ENCODE results near the gene ATP1B2. TPM values are rescaled to one million over a fixed set of nuclear protein-coding genes. Genes with fewer than 3 reads are reported as not detected.
A peak's percentile ranks its signal among the peaks of the same experiment; 100 is the strongest.

Gene ATP1B2
- total and polyA plus RNA-seq, 9 of the 15 experiments (the other 6 are each of a cell fraction or from before 2014, with no cell fraction given) = 0.23 to 6.0 (median 0.99) TPM

DNA sequence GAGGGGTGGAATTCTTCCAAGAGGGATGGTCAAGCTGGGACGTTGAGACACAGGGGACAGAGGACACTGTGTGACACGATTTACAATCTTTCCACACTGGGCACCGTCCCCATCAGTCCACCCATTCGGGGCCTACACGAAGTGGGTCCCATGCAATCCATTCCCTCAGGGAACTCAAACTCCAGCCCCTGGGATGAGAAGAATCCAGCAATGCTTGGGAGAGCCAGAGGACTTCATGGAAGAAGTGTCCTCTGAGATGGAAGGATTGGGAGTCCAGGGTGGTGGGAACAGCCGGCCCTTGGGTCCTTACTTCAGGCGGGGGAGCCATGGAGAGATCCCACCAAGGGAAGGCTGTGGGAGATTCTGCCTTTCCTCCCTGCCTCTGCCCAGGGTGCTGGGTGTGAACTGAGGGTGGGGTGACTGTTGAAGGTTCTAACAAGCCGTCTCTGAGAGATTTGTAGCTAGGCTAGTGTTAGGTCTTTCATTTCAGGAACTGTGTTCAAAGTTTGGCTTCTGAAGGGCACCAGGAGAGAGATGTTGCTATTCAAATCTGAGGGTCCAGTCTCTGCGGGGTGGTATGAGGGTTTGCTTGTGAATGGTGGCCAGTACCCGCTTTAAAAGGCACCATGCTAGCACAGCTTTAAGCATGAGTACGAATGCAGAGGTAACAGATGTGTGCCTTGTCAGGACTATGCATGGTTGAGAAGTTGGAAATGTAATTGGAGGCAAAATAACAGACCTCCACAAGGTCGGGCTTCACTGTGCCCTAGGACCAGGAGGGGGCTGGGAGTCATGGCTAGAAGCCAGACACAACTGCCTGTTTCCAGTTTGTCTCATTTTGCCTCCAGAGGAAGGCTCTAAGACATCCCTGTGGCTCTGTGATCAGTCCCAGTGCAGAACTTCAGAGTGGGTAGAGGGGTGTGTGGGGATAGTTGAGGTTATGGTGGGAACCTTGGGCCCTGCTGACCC, 1.9 kb downstream of the ATP1B2 start:
- BruUV-seq (replicated peaks) = no TSS peak
- peaks cover 6 to 42% of the 10 kb centered on the region in 2 experiments; a peak in 4 of 5 replicates for H3K4me1 ChIP-seq (replicated peaks in 1 of 2; ENCODE audit: control insufficient read depth in 2 of 2, insufficient read depth in 2 of 2, low read length in 2 of 2)
- no peak overlapping the region for H3K27ac ChIP-seq (ENCODE audit: extremely low read depth, low read depth, low read length)
- H3K9me3 ChIP-seq (replicated peaks; ENCODE audit: control insufficient read depth, insufficient read depth, low read depth, low read length) = no peaks in the 10 kb centered on the region
- intact Hi-C loops (cut with micrococcal nuclease) (no loop called here), in situ Hi-C loops (cut with MboI) (no loop called here)
- H3K4me2 ChIP-seq (ENCODE audit: insufficient read depth, low read length) = no peak overlapping the region
- no peaks in the 10 kb centered on the region for H3K79me2 ChIP-seq (ENCODE audit: control insufficient read depth, insufficient read depth, low read length)
- 58% methylated on average over 12 of the region's 12 CpGs for WGBS (ENCODE audit: insufficient coverage, low coverage, missing lambda C conversion rate)
- POLR2A ChIA-PET = interaction anchor here (0.6 to 2.9 kb wide), 3 partner anchors 34 to 445 kb away, joined by 3 to 41 read pairs (median 3); partner anchors contain the start of genes TP53 and WRAP53
- FAIRE-seq = no peak
- no peaks in the 10 kb centered on the region; the same call in 1 of the 2 replicates for H4K20me1 ChIP-seq (replicated peaks; ENCODE audit: control insufficient read depth, insufficient read depth, low read length)
- H3K4me3 ChIP-seq = no peak overlapping the region
- H3K27me3 ChIP-seq (ENCODE audit: control insufficient read depth in 2 of 2, insufficient read depth in 2 of 2, low read length in 2 of 2) = no peaks in the 10 kb centered on the region
- no peaks in the 10 kb centered on the region for H3K9me1 ChIP-seq (ENCODE audit: control insufficient read depth, insufficient read depth, low read length)
- 0 out of 4 replicates have a peak overlapping the region, but pooled peaks of 1 of the 2 experiments have one; percentile 2 for H3K9ac ChIP-seq (ENCODE audit: insufficient read depth in 1 of 2, low read depth in 2 of 2, low read length in 2 of 2)
- no peak for ATAC-seq
- H3K36me3 ChIP-seq (ENCODE audit: control insufficient read depth, insufficient read depth, low read length) = no peaks in the 10 kb centered on the region
- CTCF ChIA-PET (ENCODE audit: low intra/inter-chr PET ratio) = no interaction called here
- no peak overlapping the region for H2AFZ ChIP-seq (ENCODE audit: low read depth, low read length)
- DNase-seq (ENCODE audit: extremely low read depth in 1 of 4, low spot score in 3 of 4) = no peak
- TF ChIP-seq, protein P1, sequence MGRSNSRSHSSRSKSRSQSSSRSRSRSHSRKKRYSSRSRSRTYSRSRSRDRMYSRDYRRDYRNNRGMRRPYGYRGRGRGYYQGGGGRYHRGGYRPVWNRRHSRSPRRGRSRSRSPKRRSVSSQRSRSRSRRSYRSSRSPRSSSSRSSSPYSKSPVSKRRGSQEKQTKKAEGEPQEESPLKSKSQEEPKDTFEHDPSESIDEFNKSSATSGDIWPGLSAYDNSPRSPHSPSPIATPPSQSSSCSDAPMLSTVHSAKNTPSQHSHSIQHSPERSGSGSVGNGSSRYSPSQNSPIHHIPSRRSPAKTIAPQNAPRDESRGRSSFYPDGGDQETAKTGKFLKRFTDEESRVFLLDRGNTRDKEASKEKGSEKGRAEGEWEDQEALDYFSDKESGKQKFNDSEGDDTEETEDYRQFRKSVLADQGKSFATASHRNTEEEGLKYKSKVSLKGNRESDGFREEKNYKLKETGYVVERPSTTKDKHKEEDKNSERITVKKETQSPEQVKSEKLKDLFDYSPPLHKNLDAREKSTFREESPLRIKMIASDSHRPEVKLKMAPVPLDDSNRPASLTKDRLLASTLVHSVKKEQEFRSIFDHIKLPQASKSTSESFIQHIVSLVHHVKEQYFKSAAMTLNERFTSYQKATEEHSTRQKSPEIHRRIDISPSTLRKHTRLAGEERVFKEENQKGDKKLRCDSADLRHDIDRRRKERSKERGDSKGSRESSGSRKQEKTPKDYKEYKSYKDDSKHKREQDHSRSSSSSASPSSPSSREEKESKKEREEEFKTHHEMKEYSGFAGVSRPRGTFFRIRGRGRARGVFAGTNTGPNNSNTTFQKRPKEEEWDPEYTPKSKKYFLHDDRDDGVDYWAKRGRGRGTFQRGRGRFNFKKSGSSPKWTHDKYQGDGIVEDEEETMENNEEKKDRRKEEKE (IDR thresholded peaks at IDR 0.05; ENCODE audit: borderline replicate concordance in 1 of 2, control insufficient read depth in 1 of 2, low read depth in 2 of 2, low read length in 1 of 2) = no peak
- TF ChIP-seq REST (IDR thresholded peaks at IDR 0.05; ENCODE audit: borderline replicate concordance) (peak; percentile 53), REST (CRISPR knock-in tag; IDR thresholded peaks at IDR 0.05; ENCODE audit: low read depth) (no peak), ZNF551 (CRISPR knock-in tag; IDR thresholded peaks at IDR 0.05) (no peak), FOSL1 (tag; conservative IDR thresholded peaks at IDR 0.05) (no peak)
- TF ChIP-seq, protein P2, sequence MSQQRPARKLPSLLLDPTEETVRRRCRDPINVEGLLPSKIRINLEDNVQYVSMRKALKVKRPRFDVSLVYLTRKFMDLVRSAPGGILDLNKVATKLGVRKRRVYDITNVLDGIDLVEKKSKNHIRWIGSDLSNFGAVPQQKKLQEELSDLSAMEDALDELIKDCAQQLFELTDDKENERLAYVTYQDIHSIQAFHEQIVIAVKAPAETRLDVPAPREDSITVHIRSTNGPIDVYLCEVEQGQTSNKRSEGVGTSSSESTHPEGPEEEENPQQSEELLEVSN (IDR thresholded peaks at IDR 0.05; ENCODE audit: borderline replicate concordance in 1 of 2, extremely low read depth in 1 of 2, insufficient read depth in 1 of 2, insufficient read length in 1 of 2, low read depth in 1 of 2, low read length in 1 of 2, poor library complexity in 1 of 2, severe bottlenecking in 1 of 2) = peak in 1 of 2 experiments; percentile 32
